H7 (cell line): ENCODE measurements around the gene ATN1. TPM values are rescaled to one million over a fixed set of nuclear protein-coding genes. Genes with fewer than 3 reads are reported as not detected.
"Not testable (repeated sequence)": the region's sequence is repeated elsewhere in the genome, so short reads cannot be mapped to it uniquely, and the experiment has no call there.

Experiments
- DNase-seq: peaks from one replicate; pipeline ENCODE4 v3.0.0; 2012
- H3K27me3 ChIP-seq: 2 replicates; pipeline ENCODE4 v1.6.0; 2011; ENCODE audit warnings: mild to moderate bottlenecking, low read length; ENCODE audit not compliant: control insufficient read depth, insufficient read depth
- H3K36me3 ChIP-seq: replicated peaks from 2 replicates; pipeline ENCODE4 v1.5.1; 2011; ENCODE audit warnings: low read length; ENCODE audit not compliant: control insufficient read depth, insufficient read depth
- H3K4me3 ChIP-seq: 2 replicates; pipeline ENCODE4 v1.5.1; 2011; ENCODE audit warnings: low read depth, mild to moderate bottlenecking, control low read depth, low read length, moderate library complexity; ENCODE audit not compliant: insufficient read depth
- total RNA-seq: library from RNA; depleted of rRNA; stranded (reverse); fragments of >200 nt; shearing (Covaris generic); gene quantifications from 2 replicates; pipeline ENCODE4 v1.2.3, GENCODE V29; 2014

The ATN1 gene
- total RNA-seq, 1 experiment from 2014 or later = 11.4 TPM

- Histone ChIP-seq H3K36me3 (no peaks in the 10 kb centered on the region), H3K4me3 (no peak overlapping the region), H3K27me3 (no peaks in the 10 kb centered on the region)
- DNase-seq = no peak
Measured at GRCh38 chr12:6896846-6897435, 30.8 kb upstream of the ATN1 start.

- no peaks in the 10 kb centered on the region for H3K36me3 ChIP-seq
- no peak for DNase-seq
- H3K4me3 ChIP-seq = no peak overlapping the region
- H3K27me3 ChIP-seq = no peaks in the 10 kb centered on the region
Measured at GRCh38 chr12:6899427-6899826, 28.3 kb upstream of the ATN1 start.

GRCh38 chr12:6899837-6900519 is 27.8 kb upstream of the ATN1 start:
- Histone ChIP-seq H3K4me3 (no peak overlapping the region), H3K27me3 (no peaks in the 10 kb centered on the region), H3K36me3 (no peaks in the 10 kb centered on the region)
- DNase-seq = no peak

DNA sequence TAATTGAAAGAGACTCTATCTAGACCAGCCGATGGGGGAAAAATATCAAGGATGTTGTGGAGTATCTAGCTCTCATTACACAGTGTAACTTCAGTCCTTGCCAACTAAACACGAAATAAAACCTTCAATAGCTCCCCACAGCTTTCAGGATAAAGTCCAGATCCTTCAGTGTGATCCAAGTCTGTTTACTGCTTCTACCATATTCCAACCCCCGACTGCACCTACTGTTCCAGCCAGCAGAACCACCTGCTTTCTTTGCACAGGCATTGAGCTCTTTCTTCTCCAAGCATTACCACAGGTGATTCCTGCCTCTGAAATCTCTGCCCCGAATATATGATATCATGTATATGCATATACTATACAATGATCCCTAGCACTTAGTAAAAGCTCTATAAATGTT is 25.3 kb upstream of the ATN1 start:
- H3K36me3 ChIP-seq = no peaks in the 10 kb centered on the region
- peaks cover 6% of the 10 kb centered on the region; the same call in 1 of the 2 replicates for H3K27me3 ChIP-seq
- H3K4me3 ChIP-seq = no peak overlapping the region
- DNase-seq = no peak

- no peaks in the 10 kb centered on the region for H3K36me3 ChIP-seq
- H3K4me3 ChIP-seq = no peak overlapping the region
- no peak for DNase-seq
Measured at GRCh38 chr12:6903722-6904121, 24.0 kb upstream of the ATN1 start.

DNA sequence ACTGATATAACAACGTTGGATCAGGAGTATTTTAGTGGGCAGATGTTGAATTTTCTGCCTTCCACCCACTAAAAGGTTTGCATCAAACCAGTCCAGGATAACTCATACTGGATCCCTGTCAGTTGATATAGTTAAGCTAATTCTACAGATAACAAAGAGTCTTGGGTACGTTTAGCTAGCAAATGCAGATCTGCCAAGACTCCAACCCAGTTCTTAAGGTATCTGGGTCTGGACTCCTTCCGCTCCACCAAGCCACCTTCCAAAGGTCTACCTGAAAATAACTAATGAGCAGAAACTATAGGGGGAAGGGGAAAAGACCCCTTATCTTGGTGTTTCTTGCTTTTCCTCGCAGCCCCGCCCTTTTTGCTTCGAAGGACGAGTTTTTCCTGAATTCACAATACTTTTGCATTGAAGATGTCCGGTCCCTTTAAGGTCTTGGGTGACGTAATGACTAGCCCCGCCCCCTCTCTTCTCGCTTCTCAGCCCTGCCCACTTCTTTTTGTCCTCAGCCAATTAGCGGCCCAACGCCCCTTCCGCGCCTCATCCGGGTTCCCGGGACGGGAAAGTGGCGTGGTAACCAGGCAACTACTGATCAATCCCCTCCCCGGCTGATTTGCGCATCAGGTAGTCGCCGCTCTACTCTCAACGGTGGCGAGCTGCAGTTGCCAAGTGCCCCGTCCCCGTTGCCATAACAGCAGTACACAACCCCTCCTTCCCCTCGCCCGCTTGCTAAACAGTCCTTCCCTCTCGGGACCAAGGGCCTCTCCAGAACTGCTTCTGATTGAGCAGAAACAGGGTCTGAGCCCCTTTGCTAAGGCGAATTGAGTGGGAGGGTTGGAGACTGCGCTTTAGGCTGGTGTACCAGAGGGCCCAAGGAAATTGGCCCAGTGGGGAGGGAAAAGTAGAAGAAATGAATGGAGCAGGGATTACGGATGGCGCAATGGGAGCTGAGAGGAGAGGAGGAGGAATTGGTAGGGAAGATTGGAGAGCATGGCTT is 23.2 kb upstream of the ATN1 start, which contains the start of gene LRRC23:
Gene LRRC23 (plus strand): TSS at position 543 of the 997 bp plus-strand sequence. CDS start 812 bp downstream, outside the sequence.
- Histone ChIP-seq H3K4me3 (peak within 1 kb of the TSS; percentile 40), H3K27me3 (peaks cover 6% of the 10 kb centered on the region; the same call in 1 of the 2 replicates), H3K36me3 (no peaks in the 10 kb centered on the region)
- DNase-seq = peak; percentile 82

More at GRCh38 chr12:6903722-6904121, 24.0 kb upstream of the ATN1 start:
- peaks cover 6% of the 10 kb centered on the region; the same call in 1 of the 2 replicates for H3K27me3 ChIP-seq

- Histone ChIP-seq H3K4me3 (peak overlapping the region; percentile 40; the same call in 1 of the 2 replicates), H3K36me3 (no peaks in the 10 kb centered on the region), H3K27me3 (peaks cover 6% of the 10 kb centered on the region; the same call in 1 of the 2 replicates)
- no peak for DNase-seq
Measured at GRCh38 chr12:6905414-6906040, 22.2 kb upstream of the ATN1 start.

GRCh38 chr12:6908141-6908540 is 19.6 kb upstream of the ATN1 start:
- not testable (repeated sequence) for H3K27me3 ChIP-seq, H3K36me3 ChIP-seq, DNase-seq, H3K4me3 ChIP-seq

- peaks cover 13% of the 10 kb centered on the region for H3K27me3 ChIP-seq
- H3K36me3 ChIP-seq = no peaks in the 10 kb centered on the region
- H3K4me3 ChIP-seq = no peak overlapping the region
- DNase-seq = no peak
Measured at GRCh38 chr12:6909421-6910145, 18.2 kb upstream of the ATN1 start.

DNA sequence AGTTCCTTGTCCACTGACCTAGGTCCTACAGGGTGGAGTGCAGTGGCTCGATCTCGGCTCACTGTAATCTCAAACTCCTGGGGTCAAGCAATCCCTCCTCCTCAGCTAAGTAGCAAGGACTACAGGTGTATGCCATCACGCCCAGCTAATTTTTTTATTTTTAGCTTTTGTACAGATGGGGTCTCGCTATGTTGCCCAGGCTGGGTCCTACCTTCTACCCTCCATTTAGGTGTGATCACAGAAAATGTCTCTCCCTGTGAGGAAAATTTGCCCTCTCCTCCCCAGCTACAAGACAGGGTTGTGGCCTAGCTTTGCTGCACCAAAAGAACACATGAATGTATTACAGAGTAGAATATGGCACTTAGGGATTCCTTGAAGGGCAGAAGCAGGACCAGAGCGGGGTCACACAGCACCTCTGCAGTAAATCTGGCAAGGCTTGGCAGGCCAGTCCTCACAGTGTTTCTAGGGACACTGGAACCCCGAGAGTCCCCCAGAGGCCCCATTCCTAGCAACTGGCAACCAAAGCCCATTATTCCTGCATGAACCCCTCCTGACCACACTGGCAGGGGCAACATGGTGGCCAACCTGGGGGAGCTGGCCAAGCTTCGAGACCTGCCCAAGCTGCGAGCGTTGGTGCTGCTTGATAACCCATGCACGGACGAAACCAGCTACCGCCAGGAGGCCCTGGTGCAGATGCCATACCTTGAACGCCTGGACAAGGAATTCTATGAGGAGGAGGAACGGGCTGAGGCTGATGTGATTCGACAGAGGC is 15.4 kb upstream of the ATN1 start:
- Histone ChIP-seq H3K4me3 (no peak overlapping the region), H3K27me3 (peaks cover 10% of the 10 kb centered on the region), H3K36me3 (peaks cover 10% of the 10 kb centered on the region)
- DNase-seq = no peak

GRCh38 chr12:6914246-6914946 is 13.4 kb upstream of the ATN1 start, which contains the start of gene ENO2:
TSS of gene ENO2 (plus strand) at chr12:6914580. CDS start at chr12:6915833, 1,253 bp downstream.
- peaks cover 10% of the 10 kb centered on the region for H3K27me3 ChIP-seq
- peak; percentile 85 for DNase-seq
- peak within 1 kb of the TSS; percentile 82 for H3K4me3 ChIP-seq
- H3K36me3 ChIP-seq = peaks cover 14% of the 10 kb centered on the region

GRCh38 chr12:6914947-6915788 is 12.6 kb upstream of the ATN1 start:
- peak; percentile 92 for DNase-seq
- Histone ChIP-seq H3K4me3 (peak overlapping the region; percentile 82), H3K27me3 (peaks cover 10% of the 10 kb centered on the region), H3K36me3 (peaks cover 15% of the 10 kb centered on the region)
